GM18517 (cell line): ENCODE data around the gene COL9A3.

ENCODE experiments used
- ATAC-seq: cut with Tn5 transposase; IDR thresholded peaks from one replicate; pipeline ENCODE4 v1.9.1; 2021; ENCODE audit warnings: mild to moderate bottlenecking, moderate library complexity; ENCODE audit not compliant: unreplicated experiment

Gene COL9A3

GRCh38 chr20:62876902-62877816, 60.3 kb downstream of the COL9A3 start:
- ATAC-seq = no peak

GRCh38 chr20:62878244-62879038, 61.6 kb downstream of the COL9A3 start:
- no peak for ATAC-seq

GRCh38 chr20:62879275-62880146, 62.7 kb downstream of the COL9A3 start:
- ATAC-seq = no peak

DNA sequence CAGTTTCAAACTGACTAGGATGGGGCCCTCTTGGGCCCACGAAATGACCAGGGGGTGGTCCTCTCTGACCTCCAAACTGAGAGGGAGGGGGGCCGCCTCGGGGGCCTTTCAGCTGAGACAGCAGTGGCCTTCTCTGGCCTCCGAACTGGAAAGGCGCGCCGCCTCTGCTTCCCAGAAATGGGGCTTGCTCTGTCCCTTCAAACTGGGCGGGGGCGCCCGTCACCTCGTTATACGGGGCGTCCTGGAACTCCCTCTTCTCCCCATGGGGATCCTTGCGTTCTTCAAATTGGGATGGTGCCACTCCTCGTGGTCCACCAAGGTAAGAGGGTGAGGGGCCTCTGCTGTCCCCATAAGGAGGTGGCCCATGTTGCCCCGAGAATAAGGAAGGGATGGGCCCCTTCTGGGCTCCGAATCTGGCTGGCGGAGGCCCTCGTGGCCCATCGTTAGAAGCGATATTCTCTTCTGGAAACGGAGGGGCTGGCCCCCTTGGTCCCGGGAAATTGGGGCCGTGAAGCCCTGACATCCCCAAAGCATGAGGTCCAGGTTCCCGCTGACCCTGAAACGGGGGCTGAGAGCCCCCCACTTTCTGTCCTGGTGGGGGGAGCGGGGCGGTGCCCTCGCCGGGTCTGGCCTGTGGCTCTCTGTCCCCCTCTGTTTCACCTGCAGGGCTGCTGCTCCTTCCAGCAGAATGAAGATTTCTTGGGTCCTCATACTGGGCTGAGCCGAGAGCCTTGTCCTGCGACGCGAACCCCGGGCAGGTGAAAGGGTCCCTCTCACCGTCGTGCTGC, 63.5 kb downstream of the COL9A3 start:
- no peak for ATAC-seq

DNA sequence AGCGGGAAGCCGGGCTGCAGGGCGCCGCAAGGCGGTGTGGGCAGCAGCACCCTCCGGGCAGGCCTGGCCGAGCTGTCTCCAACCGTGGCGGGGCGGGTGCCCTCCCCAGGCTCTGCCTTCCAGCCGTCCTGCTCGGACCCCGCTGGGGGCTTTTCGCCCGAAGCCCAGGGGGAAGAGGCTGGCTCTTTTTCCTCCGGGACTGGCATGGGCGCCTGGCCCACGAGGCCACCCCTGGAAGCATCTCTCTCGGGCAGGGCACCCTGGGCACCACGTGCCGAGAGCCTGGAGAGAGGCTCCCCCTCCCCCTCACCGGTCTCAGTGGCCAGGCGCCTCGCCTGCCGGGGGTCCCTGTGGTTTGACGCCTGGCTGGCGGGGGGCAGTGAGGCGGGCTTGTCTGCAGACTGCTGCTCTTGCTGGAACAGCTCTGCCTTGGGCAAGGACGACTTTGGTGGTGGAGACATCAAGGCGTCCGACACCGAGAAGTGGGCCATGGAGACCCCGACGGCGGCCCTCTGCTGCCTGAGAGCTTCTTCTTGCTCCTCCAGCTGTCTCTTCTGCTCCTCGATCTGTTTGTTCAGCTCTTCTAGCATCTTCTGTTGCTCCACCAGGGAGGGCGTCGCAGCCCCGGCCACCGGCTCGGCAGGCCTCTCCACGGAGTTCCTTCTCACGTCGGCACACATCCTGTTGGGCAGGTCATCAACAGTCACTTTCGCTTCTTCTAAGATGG, 64.2 kb downstream of the COL9A3 start:
- ATAC-seq = no peak

- ATAC-seq = no peak
Observed at GRCh38 chr20:62881662-62882395, 65.0 kb downstream of the COL9A3 start.

DNA sequence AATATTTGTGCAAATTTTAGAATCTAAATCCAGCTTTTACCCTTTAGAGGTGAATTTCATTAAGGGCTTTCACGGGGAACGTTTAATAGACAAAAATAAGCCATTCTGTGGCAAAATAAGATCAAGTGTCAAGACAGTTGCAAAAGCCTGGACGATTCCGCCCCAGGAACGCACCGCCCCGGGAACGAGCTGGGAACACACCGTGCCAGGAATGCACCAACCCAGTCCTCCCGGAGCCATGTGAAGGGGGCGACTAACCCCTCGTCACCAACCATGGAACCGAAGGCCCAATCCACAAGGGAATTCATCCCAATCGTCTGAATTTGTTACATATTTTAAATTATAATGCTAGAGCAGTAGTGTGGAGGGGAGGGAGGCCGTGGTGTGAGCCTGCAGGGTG, 65.6 kb downstream of the COL9A3 start:
- no peak for ATAC-seq

GRCh38 chr20:62884556-62884955, 67.7 kb downstream of the COL9A3 start:
- no peak for ATAC-seq

GRCh38 chr20:62885046-62885895, 68.4 kb downstream of the COL9A3 start:
- no peak for ATAC-seq

GRCh38 chr20:62885896-62886708, 69.3 kb downstream of the COL9A3 start:
- no peak for ATAC-seq

DNA sequence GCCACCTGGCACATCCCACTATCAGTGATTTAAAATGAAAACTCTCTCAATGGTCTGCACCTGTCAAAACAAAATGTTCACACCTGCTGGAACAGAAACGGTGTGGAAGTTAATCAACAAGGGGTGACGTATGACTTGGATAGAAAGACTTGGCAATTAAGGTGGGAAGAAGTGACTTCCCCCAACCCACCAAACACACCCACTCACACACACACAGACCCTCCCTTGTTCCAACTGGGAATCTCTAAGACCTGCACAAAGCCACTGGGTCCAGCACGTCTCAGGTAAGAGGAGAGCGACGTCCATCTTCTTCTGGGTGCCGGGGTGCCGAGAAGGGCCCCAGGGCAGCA, 69.8 kb downstream of the COL9A3 start:
- no peak for ATAC-seq

GRCh38 chr20:62887152-62887859, 70.5 kb downstream of the COL9A3 start:
- no peak for ATAC-seq

GRCh38 chr20:62887860-62888239, 71.0 kb downstream of the COL9A3 start:
- ATAC-seq = no peak

DNA sequence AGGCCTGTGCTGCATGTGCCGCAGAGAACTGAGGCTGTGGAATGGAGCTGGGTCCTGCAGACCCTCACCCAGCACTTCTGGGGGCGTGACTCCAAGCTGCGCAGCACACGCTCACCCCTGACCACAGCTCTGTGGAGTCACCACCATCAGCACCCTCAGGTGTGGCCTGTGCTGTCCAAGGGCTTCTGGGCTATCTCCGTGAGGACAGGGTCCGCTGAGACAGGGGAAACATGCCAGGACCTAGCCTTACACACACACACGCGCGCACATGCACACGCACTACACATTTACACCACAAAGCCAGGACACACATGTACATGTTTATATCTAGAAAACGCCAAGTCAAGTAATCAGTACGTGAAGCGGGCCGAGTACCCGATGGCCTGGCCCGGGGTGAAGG, 71.6 kb downstream of the COL9A3 start:
- no peak for ATAC-seq

- ATAC-seq = no peak
Observed at GRCh38 chr20:62888910-62889309, 72.1 kb downstream of the COL9A3 start.

GRCh38 chr20:62889411-62889810, 72.6 kb downstream of the COL9A3 start:
- no peak for ATAC-seq

DNA sequence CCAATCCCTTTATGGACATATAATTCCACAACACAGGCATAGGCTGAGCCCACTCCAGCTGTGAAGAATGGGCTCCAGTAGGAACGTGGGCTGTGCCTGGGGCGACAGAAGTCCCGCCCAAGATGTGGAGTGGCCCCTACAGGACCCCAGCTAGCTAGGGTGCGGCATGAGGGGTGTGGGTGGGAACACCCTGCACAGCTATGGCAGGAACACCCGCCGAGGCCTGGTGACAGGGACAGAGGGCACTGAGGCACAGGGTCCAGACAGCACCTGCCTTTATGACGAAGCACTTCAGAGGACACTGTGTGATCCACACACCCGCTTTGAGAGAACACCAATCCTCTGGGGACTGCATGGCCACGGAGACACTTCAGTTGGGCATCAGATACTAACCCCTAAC, 73.0 kb downstream of the COL9A3 start:
- no peak for ATAC-seq
